GM21576 (cell line): ENCODE measurements around the gene TIMP3.

Experiments
- ATAC-seq: cut with Tn5 transposase; IDR thresholded peaks from one replicate; pipeline ENCODE4 v1.9.1; 2021; ENCODE audit warnings: mild to moderate bottlenecking, moderate library complexity; ENCODE audit not compliant: unreplicated experiment

Gene TIMP3

DNA sequence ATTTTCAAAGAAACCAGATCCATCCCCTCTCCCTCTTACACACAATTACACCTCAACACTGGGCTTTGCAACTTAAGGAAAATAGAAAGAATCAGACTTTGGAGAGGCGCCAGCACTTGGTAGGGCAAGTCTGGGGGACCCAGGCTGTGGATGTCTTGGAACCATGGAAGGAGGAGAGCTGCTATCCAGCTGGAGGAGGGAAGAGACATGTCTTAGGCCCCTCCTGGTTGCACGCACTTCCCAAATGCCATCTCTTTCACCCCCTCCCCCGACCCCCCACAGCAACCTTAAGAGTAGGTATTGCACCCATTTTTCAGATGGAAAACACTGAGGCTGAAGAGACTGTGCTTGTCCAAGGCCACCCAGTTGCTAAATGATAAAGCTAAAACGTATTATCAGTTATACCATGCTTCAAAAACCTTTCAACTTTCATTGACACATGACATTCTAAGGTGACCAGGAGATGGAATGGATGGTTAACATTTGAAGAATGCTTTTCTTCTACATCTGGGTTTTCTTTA, 3.9 kb downstream of the TIMP3 start:
- ATAC-seq, result no peak

DNA sequence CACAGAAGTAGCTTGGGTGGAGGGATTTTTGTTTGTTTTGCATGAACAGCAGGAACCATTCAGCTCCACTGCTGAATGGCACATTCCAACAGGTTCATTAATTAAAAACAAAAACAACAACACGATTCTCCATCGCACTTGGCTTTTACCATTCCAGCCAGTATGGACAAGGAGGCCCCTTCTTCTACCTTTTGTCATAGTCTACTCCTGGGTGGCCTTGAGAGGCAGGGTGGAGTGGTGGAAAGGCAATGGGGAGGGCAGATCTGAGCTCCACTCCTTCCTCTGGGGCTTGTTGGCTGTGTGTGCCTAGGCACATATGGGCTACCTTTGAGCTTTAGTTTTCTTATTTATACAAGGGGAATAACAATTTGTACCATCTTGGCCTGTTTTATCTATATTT, 4.8 kb downstream of the TIMP3 start:
- no peak for ATAC-seq

DNA sequence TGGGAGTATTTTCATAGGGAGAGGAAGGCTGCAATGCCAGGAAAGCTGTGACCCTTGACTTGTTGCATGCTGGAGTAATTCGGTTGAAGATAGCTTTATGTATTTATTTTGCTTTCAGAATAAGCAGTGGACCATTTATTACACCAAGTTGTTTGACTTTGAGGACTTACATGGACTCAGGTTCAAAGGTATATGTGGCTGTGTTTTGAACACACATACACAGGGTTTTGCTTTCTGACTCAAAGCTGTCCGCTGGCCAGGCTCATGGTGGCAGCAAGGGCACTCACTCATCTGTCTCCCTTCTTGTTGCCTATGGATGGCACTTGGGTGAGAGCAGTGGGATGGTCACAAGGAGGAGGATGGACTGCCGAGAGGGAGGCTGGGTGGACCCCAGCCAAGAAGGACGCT, 6.5 kb downstream of the TIMP3 start:
- no peak for ATAC-seq

DNA sequence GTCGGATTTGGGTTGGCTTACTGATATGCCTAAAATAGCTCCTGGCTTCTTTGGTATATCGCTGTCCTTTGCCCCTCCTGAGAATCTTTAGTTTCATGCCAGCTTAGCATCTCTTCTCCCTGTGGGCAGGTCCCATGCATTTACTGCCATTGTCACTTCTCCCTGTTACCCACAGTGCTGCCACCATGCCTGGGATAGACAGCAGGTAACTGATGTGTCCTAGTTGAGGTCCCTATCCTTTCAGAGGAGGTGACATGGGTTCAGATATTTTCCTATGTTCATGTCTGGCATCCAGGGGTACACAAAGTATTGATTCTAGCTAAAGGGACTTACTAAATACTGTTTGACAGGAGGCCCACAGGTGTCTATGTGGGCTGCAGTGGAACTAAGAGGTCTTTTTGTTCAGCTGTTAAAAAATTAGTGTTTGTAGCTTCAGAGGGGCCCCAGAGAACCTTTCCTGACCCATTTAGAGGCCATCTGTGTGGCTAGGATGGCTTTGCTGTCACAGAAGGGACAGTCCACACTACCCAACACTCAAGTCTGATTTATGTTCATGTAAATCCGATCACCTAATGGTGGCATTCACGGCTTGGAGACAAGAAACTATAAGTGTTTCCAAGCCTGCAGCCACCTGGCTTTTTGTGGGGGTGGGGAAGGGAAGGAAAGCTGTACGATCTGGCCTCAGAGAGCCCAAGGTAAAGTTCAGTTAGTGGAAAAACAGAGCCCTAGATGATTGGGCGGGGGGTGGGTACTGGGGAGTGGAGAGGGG, 8.5 kb downstream of the TIMP3 start:
- no peak for ATAC-seq

DNA sequence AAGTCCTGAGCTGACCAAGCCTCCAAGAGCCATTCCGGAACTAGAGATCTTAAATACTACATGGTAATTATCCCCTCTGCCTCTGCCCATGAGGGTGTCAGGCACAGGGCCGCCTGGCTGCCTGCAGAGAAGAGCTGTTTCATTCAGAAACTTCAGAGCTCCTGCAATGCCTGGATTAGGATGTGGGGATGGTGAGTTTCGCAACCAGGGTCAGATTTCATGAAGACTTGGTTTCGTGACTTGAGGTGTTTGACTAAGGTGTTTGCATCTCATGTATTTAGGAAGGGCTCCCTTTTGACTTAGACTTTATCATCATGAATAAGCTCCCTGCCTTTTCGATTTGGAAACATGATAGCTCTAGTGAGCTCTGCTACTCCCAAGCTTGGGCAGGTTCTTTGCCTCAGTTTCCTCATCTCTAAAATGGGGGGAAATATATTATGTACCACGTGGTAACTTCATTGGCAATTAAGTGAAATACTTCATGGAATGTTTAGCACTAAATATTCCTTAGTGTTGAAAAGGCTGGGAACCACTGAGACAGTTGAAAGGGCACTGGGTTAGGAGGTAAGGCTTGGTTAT, 9.1 kb downstream of the TIMP3 start:
- no peak for ATAC-seq

DNA sequence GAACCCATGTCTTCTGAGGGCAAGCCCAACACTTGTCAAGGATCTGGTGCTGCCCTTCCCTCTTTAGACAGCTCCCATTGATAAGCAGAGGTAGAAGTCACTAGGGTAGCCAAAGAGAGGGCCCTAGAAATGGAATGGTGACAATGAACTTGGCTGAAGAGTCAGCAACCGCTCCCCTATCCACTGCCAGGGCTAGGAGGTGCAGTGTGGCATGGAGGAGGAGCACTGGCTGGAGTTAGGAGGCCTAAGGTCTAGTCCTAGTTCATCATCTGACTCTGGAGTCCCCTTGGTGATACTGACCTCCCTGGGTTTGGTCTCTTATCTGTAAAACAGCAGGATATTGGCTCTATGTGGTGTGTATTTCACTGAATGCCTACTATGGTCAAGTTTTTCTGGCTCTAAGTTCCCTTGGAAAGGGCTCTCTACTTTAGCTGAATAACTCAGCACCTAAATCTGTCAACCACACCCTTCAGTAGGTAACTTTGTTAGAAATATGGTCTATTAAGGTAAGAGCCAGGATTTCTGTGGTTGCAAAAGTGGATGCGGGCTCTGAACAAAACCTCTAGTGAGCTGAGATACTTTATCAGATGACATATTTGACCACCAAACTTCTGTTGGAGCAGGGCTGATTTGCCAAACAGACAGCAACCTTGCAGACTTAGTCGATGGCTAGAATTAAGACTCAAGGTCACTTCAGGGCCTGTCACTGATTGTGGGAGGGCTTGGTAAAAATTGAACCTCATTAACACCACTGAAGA, 10.5 kb downstream of the TIMP3 start:
- ATAC-seq, result no peak

DNA sequence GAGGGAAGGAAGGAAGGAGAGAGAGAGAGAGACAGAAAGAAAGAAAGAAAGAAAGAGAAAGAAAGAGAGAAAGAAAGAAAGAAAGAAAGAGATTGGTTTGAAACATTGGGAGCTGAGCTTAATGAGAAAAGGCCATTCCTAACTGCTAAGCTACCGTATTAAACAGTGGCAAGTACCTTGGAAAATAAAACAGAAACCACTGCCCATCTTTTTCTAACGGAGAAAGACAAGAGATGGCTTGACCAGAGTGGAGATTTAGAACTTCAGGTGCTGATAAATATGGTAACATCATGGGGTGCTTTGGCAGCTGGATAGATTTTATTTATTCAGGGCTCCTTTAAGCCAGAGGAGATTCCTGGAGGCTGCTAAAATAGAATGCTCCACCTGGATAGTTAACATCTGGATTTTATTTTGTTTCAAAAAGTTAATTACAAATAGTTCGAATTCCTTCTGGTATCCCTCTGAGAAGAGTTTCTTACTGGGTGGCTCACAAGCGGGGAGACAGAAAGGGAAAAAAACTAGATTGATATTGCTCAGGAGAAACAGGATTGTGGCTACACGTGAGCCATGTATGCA, 12.9 kb downstream of the TIMP3 start:
- ATAC-seq, result no peak

DNA sequence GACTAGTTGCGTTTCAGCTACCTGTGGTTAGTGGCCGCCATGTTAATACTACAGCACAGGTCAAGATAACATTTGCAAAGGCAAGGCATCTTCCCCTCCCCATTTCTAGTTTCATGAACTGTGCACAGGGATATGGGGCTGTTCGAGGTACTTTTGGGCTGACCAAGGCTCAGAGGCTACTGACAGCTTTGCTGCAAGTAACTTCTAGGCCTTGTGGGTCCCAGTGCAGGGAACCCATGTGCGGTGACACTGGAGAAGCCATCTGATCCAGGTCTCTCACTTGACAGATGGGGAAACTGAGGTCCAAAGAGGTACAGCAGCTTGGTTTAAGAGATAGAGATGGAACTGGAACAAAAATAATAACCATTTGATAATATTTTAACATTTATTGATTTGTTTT, 13.6 kb downstream of the TIMP3 start:
- ATAC-seq, result no peak

DNA sequence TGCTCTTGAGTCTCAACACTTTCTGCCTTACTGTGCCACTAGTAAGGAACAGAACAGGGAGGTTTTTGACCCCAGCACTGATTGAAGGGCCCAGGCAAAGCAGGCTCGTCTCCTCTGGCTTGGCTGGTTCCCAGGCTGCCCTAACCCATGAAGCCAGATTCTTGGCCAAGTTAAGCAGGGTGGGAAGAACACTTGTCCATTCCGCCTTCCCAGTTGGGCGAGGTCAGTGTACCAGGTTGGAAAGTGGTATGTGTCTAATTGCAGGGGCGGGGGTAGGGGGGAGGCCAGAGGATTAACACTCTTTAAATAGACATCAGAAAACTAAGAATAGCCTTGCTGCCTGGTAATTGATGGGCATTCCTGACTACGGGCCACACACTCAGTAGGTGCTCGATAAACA, 14.4 kb downstream of the TIMP3 start:
- no peak for ATAC-seq

DNA sequence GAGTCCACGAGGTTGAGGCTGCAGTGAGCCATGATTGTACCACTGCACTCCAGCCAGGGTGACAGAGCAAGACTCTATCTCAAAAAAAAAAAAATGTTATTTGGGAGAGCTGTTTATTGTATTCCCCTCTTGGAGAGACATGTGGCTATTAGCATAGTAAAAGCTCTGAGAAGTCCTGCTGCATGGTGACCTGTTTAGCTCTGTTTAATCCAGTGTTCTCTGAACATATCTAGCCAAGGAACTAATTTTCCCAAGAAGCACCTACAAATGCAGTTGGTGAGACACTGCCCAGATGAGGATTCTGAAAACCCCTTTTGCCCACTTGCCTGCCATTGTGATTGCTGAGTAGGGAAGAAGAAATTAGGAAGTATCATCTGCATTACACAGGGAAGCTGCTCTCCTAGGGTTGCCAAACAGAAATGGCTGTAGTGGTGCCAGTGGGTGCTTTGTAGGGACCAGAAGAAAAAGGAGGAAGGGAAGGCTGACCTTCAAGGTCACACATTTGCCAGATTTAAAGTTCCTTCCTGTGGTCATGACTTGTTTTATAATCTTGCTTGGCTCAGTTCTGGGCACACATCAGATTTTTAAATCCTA, 15.7 kb downstream of the TIMP3 start:
- ATAC-seq, result no peak

DNA sequence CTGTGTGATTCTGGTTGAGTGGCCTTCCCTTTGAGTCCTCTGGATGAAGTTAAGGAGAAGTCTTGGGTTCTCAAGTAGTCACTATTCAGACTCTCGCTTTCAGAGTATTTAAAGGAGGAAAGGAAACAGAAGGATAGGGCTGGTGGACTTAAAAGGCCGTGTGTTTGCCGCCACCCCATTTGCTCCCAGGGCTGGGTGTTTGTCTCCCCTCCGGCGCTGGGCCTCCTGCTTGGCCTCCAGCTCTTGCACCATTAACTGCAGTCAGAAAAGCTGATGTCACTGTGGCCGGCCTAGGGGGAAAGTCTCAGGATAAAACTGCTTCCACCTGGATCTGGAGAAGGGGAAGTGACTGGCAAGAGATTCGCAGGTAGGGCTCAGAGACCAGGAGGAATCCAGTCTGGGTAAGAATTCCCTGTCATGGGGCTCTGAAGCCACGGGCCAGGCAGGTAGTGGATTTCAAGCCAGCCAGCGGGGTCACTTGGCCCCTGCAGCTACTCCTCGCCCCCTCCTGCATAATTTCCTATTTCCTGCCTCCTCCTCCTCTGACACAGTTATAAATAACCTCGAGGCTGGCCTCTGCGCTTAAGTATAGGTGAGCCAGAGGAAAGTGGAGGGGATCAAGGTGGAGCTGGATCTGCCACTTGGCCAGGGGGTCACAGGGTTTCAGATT, 17.1 kb downstream of the TIMP3 start:
- no peak for ATAC-seq

DNA sequence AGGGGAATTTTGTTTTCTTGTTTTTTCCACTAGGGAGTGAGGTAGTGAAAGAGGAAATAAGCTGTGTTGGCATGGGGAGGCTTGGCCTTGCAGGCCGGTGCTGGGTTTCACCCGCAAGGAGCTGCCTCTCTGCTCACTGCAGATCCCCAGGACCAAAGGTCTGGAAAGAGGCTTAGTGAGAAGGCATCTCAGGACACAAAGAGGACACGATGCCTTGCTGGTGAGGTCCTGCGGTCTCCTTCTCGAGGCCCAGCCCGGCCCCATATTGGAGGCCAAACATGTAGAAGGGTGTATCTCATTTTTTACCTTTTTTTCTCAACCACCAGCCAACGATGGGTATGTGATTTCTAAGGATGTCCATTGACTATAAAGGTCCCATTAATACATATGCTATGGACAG, 17.6 kb downstream of the TIMP3 start:
- no peak for ATAC-seq

DNA sequence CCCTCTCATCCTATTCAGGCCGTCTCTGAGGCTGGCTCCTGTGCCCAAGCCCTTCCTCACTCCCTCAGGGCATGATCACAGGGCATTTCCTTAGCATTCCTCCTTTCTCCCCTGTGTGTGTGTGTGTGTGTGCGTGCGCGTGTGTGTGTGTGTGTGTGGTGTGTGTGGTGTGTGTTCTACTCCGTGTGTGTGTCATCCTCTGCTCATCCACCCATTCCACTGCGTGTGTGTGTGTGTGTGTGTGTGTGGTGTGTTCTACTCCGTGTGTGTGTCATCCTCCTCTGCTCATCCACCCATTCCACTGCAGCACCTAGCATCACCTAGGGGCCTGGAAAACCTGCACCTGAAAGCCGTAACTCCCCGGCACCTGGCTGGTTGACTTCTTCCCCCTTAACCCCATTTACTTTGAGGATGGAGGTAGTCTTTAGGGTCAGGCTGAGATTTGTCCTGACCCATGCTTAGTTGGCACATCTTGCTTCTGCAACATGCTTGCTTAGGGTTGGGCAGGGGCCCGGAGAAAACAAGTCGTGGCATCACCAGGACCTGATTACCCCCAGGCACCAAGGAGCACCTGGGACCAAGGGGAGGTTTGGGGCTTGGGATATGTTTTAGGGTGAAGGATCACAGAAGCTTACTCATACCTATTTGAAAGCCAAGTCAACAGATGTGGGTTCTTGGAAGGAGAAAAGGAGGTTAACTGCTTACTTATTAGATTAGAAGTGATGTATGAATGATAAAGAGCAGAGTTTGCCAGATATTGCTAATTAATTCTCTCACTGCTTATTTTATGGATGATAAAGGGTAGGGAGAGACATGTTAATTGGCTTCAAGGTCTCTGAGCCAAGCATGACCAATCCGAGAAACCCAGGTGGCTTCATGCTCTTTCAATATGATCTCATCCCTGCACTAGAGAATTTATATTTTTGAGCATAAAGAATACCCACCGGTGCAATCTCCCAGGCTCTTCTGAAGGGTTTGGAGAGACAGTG, 18.9 kb downstream of the TIMP3 start:
- no peak for ATAC-seq

DNA sequence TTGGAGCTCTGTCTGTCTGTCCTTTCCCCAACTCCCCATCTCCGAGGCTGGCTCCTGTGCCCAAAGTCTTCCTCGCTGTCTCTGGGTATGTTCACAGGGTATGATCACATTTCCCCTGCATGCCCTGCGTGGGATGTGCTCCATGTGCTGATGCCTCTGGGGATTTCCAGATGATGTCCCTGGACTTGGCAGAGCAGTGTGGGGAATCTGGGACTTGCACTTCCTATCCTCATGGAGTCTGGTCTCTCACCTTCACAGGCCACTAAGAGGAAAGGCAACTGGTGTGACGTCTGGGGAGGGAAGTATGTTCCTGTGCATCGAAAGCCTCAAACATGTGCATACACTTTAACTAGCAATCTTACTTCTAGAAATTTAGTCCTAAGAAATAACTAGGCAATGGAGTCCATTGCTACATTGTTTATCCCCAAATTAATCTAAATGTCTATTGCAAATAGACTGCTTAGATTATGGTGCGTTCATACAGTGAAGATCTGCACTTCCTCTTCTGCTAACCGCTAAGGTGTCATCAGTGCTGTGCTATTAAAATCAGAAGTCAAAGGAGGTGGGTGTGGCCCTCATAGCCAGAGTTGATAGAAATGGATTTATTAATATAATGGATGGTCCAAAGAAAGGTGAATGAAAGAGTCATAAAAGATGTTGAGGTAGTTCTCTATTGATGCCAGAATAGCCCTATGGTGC, 20.8 kb downstream of the TIMP3 start:
- ATAC-seq, result no peak

DNA sequence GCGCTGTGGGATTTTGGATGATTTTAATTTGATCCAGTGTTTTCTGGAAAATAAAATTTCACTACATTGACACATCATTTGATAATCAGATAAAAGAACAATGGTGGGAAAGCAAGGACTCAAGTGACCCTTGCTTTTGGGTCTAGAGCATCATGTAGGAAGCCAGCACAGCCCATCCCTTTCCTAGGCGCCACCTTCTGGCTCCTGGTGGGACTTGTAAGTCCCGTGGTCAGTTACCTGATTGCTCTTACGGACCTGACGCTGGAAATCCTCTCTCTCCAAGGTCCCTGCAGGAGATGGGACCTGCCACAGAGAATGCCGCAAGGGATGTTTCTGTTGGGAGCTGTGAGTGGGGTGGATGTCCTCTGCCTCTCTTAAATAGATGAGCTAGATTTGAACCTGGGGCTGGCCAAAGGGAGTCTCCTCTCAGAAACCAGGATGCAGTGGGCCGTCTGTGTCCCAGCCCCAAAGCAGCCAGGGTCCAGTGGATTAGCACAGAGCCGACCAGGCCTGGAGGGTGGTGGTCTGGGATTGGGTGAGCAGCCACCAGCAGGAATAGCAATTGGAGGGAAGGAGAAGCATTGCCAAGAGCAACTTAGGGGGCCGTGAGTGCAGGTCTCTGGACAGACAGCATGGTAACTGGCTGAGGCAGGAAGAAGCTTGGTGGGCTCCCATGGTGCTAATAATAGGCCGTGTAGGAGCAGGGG, 21.7 kb downstream of the TIMP3 start:
- ATAC-seq, result no peak

DNA sequence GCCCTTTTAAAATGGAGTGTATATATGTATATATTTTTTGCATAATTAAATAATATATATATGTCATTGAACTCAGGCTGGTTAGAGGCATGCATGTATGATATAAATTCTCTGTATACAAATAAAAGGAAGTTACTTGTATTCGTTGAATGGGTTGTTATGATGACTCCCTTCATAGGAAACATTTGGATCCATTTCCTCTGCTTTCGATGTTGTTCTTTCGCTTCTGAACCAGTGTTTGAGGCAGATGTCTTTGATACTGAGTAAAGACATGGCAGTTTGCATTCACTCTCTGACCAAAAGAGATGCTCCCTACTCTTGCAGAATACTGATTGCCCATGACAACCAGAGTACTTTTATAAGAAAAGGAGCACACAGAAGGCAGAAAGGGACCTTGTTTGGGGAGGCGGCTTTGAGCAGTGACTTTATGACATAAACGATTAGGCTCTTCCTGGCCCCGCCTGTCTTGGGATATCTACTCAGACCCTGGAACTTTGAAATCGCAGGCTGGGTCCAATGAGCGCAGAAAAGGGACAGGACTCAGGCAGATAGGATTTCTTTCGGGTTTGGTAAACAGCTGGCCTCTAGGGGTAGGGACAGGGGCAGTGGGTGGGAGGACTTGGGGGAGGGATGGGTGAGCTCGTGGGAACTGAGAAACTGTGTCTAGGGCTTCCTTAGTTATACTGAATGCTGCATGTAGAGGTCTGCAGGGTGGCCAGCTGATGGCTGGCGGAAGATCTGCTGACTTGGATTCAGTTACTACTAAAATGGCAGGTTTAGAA, 23.2 kb downstream of the TIMP3 start:
- no peak for ATAC-seq

DNA sequence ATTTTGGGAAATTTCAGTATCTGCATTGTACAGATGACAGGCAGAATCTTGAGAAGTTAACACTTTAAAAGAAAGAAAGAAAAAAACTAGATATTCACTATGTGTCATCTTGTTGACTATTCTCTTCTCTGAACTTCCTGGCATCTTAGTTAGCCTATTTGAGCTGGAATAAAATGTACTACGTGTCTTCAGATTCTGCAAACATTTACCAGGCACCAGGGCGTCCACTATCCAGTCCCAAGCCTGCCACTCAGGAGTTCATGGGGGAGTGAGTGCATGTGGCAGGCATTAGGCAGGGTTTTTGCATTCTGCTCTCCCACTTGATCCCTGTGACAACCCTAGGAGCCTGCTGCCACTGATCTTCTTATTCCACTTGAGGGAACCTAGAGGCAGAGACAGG, 25.0 kb downstream of the TIMP3 start:
- no peak for ATAC-seq
